K562 treated with DMSO at 1 percent for 24 hours (cell line): ENCODE results near the gene OTOF. TPM values are rescaled to one million over a fixed set of nuclear protein-coding genes. Genes with fewer than 3 reads are reported as not detected.

Experiments used
- total RNA-seq: library from RNA; unstranded; fragments of 300-600 nt; gene quantifications from 2 replicates; pipeline ENCODE4 v1.2.3, GENCODE V29; 2022; ENCODE audit warnings: low read depth; ENCODE audit not compliant: insufficient read depth

Gene OTOF
- total RNA-seq, result not detected in 2 replicates

DNA sequence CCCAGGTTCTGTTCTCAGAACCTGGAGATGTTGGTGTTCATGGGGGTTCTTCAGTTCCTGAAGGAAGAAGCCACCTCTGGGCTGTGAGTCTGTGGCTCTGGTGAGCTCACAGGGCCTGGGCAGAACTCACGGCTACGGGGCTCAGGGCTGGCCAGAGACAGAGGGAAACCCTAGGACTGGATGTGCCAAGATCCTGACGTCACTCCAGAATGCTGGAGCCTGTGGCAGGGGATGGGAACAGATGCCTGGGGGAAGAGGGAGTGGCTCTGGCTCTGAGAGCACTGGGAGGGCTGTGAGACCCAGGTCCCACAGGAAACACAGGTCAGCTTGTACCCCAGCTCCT lies at the start of gene OTOF:
TSS of gene OTOF (minus strand) at position 214 of the 343 bp plus-strand sequence.

Other genes starting within 250 kb of the OTOF start
- 192 and 207 TPM in 2 replicates for gene HADHA, start 233.5 kb downstream of the OTOF start, total RNA-seq
- gene HADHB, start 233.2 kb downstream of the OTOF start, total RNA-seq, result 61.8 and 74.8 TPM in 2 replicates
- gene SELENOI, start 132.0 kb downstream of the OTOF start, total RNA-seq, result 6.4 and 6.7 TPM in 2 replicates
- 0.20 TPM in 1 of 2 replicates, not detected in the other for gene ADGRF3, start 131.3 kb downstream of the OTOF start, total RNA-seq
- gene DRC1, start 76.2 kb downstream of the OTOF start, total RNA-seq, result not detected in 2 replicates
- not detected in 2 replicates for gene CIB4, start 163.2 kb upstream of the OTOF start, total RNA-seq
- 0.08 TPM in 1 of 2 replicates, not detected in the other for gene KCNK3, start 214.6 kb upstream of the OTOF start, total RNA-seq